Neural cell (in vitro differentiated cells): Measurements from ENCODE around the gene HMX1.

Source experiments
- CTCF ChIP-seq: fragments of 450-650 bp; IDR thresholded peaks from 2 replicates; pipeline ENCODE4 v1.5.1; 2014; ENCODE audit warnings: antibody characterized with exemption, mild to moderate bottlenecking, moderate library complexity; ENCODE audit not compliant: poor library complexity, severe bottlenecking
- EZH2 ChIP-seq: fragments of 200-600, 300-800 bp; shearing (Covaris generic), sonication (generic); IDR thresholded peaks from 2 replicates; pipeline ENCODE4 v1.6.1; 2014; ENCODE audit warnings: antibody characterized with exemption, low read length, borderline replicate concordance, mild to moderate bottlenecking; ENCODE audit not compliant: insufficient read depth, poor library complexity, severe bottlenecking
- POLR2AphosphoS5 ChIP-seq: IDR thresholded peaks from 2 replicates; pipeline ENCODE4 v1.6.1; 2012
- REST ChIP-seq: IDR thresholded peaks from 2 replicates; pipeline ENCODE4 v1.6.1; 2012; ENCODE audit warnings: borderline replicate concordance
- SMC3 ChIP-seq: fragments of 450-650 bp; conservative IDR thresholded peaks from 2 replicates; pipeline ENCODE4 v1.6.1; 2014; ENCODE audit warnings: antibody characterized with exemption, mild to moderate bottlenecking, moderate library complexity; ENCODE audit not compliant: poor library complexity
- TAF1 ChIP-seq: IDR thresholded peaks from 2 replicates; pipeline ENCODE4 v1.6.1; 2012; ENCODE audit warnings: low read depth

- TF ChIP-seq CTCF (no peak), POLR2AphosphoS5 (no peak), TAF1 (no peak), EZH2 (no peak), SMC3 (no peak), REST (no peak)
These were observed 39.9 kb upstream of the HMX1 start for GRCh38 chr4:8911316-8912088.
